Erythroblast (primary cell): ENCODE measurements around the gene C22orf15.

Experiments
- GATA1 ChIP-seq: IDR thresholded peaks from 2 replicates; pipeline ENCODE4 v1.6.1; 2011; ENCODE audit warnings: low read depth, mild to moderate bottlenecking, control low read depth, low read length, moderate library complexity
- POLR2A ChIP-seq: IDR thresholded peaks from 2 replicates; pipeline ENCODE4 v1.6.1; 2011; ENCODE audit warnings: mild to moderate bottlenecking, low read length

GRCh38 chr22:23755711-23756110, 7.1 kb upstream of the C22orf15 start:
- TF ChIP-seq POLR2A (no peak), GATA1 (no peak)
